Measurements from ENCODE around the gene HS3ST5.

The HS3ST5 gene

DNA sequence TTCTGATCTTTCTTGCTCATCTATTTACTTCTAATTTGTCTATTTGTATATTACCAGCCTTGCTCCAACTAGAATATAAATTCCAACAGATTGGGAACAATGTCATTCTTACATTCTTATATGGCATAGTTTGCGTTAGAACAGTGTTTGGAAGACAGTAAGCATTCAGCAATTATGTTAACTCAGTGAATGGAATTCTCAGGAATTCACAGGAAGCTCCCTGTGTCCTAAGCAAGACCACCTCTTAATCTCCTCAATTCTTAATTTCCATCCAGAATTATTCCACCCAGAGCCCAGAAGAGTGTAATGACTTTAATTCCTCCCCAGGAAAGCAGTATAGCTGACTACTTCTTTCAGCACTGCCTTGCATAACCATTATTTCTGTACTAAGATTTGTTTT is 18.2 kb upstream of the HS3ST5 start:
- no peak for TF ChIP-seq CTCF (IDR thresholded peaks at IDR 0.05; ENCODE audit: extremely low read depth, insufficient read depth, missing control alignments)
- in situ Hi-C loops (cut with MboI; ENCODE audit: low pct_unique_long_range_greater_than_20kb, low sequenced_read_pairs, unreplicated experiment), result no loop called here
- DNase-seq (ENCODE audit: low spot score), result no peak

DNA sequence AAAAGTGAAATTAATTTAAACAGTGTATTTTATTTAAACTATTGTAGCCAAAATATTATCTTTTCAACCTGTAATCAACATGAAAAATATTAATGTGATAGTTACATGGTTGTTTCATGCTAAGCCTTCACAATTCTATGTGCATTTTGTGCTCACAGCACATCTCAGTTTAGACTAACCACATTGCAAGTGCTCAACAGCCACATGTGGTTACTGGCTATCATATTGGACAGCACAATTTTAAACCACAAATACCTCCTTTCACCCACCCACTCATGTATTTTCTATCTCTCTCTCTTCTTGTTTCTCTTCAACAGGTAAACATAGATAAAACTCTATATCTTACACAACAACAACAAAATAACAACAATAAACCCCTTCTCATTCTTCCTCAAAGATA is 12.5 kb upstream of the HS3ST5 start:
- no peak for DNase-seq (ENCODE audit: low spot score)
- in situ Hi-C loops (cut with MboI; ENCODE audit: low pct_unique_long_range_greater_than_20kb, low sequenced_read_pairs, unreplicated experiment), result no loop called here
- TF ChIP-seq CTCF (IDR thresholded peaks at IDR 0.05; ENCODE audit: extremely low read depth, insufficient read depth, missing control alignments), result no peak

DNA sequence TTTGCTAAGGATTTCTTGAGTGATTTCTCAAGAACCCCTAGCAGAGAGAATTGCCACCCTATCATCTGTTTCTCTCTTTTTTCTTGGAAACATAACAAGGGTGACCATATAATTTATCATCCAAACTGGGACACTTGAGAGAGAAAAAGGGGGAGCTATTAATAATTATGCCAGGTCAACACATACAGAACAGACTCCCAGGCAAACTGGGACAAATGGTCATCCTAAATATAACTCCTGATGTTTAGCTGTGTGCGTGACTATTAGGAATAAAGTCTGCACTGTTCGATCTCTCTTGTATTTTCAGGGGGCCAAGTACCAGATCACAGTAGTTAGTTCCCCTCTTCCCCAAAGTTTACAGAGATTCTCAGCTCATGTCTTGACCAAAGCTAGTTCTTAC is 11.7 kb upstream of the HS3ST5 start:
- TF ChIP-seq CTCF (IDR thresholded peaks at IDR 0.05; ENCODE audit: extremely low read depth, insufficient read depth, missing control alignments), result no peak
- in situ Hi-C loops (cut with MboI; ENCODE audit: low pct_unique_long_range_greater_than_20kb, low sequenced_read_pairs, unreplicated experiment), result no loop called here
- no peak for DNase-seq (ENCODE audit: low spot score)

DNA sequence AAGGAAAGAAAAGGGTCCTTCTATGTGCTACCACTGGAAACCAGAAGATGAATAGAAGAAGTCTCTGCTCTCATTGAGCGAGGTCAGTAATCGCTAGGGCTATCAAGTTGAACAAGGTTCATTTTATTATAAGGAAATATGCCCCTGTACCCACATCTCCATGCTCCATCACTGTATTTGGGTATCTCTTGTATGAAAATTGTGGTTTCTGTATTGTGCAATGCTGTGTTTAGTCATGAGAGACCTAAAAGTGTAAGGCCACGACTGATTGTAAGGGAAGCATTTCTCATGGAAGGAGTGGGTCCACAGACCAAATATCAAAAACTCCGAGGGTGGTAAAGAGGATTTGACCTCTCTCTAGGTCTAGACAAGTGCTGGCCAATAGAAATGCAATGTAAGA is 3.6 kb upstream of the HS3ST5 start:
- in situ Hi-C loops (cut with MboI; ENCODE audit: low pct_unique_long_range_greater_than_20kb, low sequenced_read_pairs, unreplicated experiment), result no loop called here
- no peak for TF ChIP-seq CTCF (IDR thresholded peaks at IDR 0.05; ENCODE audit: extremely low read depth, insufficient read depth, missing control alignments)
- no peak for DNase-seq (ENCODE audit: low spot score)

GRCh38 chr6:114344971-114345275 is 2.1 kb upstream of the HS3ST5 start:
- TF ChIP-seq CTCF (IDR thresholded peaks at IDR 0.05; ENCODE audit: extremely low read depth, insufficient read depth, missing control alignments), result no peak
- in situ Hi-C loops (cut with MboI; ENCODE audit: low pct_unique_long_range_greater_than_20kb, low sequenced_read_pairs, unreplicated experiment), result no loop called here
- DNase-seq (ENCODE audit: low spot score), result no peak

- no peak for TF ChIP-seq CTCF (IDR thresholded peaks at IDR 0.05; ENCODE audit: extremely low read depth, insufficient read depth, missing control alignments)
- in situ Hi-C loops (cut with MboI; ENCODE audit: low pct_unique_long_range_greater_than_20kb, low sequenced_read_pairs, unreplicated experiment), result no loop called here
- peak; percentile 15 for DNase-seq (ENCODE audit: low spot score)
Measured at GRCh38 chr6:114344246-114344970, 1.6 kb upstream of the HS3ST5 start.

DNA sequence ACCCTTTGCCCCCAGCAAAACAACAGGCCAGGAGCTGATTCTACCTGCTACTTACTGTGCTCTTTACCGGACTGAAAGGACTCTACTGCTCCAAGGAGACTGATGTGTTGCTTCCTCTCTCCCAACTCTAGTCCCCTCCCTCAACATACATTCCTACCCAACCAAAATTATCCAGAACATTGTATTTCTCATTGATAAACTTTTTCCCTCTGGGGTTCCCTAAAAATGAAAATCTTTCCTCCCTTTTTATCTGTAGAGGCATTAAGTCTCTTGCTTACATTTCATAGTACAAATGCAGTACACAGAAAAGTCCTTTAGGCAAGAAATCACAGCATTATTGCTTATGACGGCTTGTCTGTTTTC is 940 bp upstream of the HS3ST5 start:
- no peak for DNase-seq (ENCODE audit: low spot score)
- in situ Hi-C loops (cut with MboI; ENCODE audit: low pct_unique_long_range_greater_than_20kb, low sequenced_read_pairs, unreplicated experiment), result no loop called here

More for the DNA sequence above, 940 bp upstream of the HS3ST5 start:
- TF ChIP-seq CTCF (IDR thresholded peaks at IDR 0.05; ENCODE audit: extremely low read depth, insufficient read depth, missing control alignments), result no peak
